Left lobe of liver (tissue), 2 donors: ENCODE measurements around the gene MED26. TPM values are rescaled to one million over a fixed set of nuclear protein-coding genes. Genes with fewer than 3 reads are reported as not detected.

Source experiments
- ATAC-seq: fragments of 200-7000 bp; cut with Tn5 transposase; one replicate; pipeline ENCODE4 v1.9.1; 2020; ENCODE audit warnings: mild to moderate bottlenecking, moderate library complexity
- DNase-seq: peaks from one replicate; pipeline ENCODE4 v3.0.0-alpha.2; 2020; ENCODE audit warnings: low spot score
- total RNA-seq: library from RNA; stranded (reverse); gene quantifications from one replicate; pipeline ENCODE4 v1.2.1, GENCODE V29; 2021
- donor health status: DM: no; HTN: no; CAD: no; lungs with moderate emphysema.
- donor health status: DM: no; HTN: yes; CAD: no.

Gene MED26
- total RNA-seq, 1 donor from 2014 or later: 6.0 TPM

GRCh38 chr19:16591803-16592556 lies 36.0 kb downstream of the MED26 start:
- DNase-seq: no peak
- no peak for ATAC-seq

- DNase-seq (no peak), ATAC-seq (no peak)
These were observed 36.9 kb downstream of the MED26 start for GRCh38 chr19:16590876-16591802.

- no peak for DNase-seq
- ATAC-seq: no peak
These were observed 38.1 kb downstream of the MED26 start for GRCh38 chr19:16589917-16590316.

GRCh38 chr19:16588824-16589577 lies 39.0 kb downstream of the MED26 start:
- DNase-seq (no peak), ATAC-seq (no peak)

- DNase-seq (no peak), ATAC-seq (peak; percentile 7)
These were observed 39.9 kb downstream of the MED26 start for GRCh38 chr19:16587833-16588823.

GRCh38 chr19:16586991-16587832 lies 40.8 kb downstream of the MED26 start:
- no peak for DNase-seq
- ATAC-seq: no peak

GRCh38 chr19:16586477-16586871 lies 41.5 kb downstream of the MED26 start:
- DNase-seq: no peak
- ATAC-seq: no peak

- ATAC-seq: no peak
- no peak for DNase-seq
These were observed 42.1 kb downstream of the MED26 start for GRCh38 chr19:16585808-16586476.

- no peak for ATAC-seq
- DNase-seq: no peak
These were observed 42.8 kb downstream of the MED26 start for GRCh38 chr19:16585094-16585801.

- ATAC-seq: peak; percentile 58
- no peak for DNase-seq
These were observed 43.5 kb downstream of the MED26 start for GRCh38 chr19:16584248-16585093.

GRCh38 chr19:16582486-16583261 lies 45.3 kb downstream of the MED26 start:
- ATAC-seq (no peak), DNase-seq (no peak)

- ATAC-seq: peak; percentile 68
- no peak for DNase-seq
These were observed 46.0 kb downstream of the MED26 start for GRCh38 chr19:16581971-16582343.

GRCh38 chr19:16581145-16581970 lies 46.6 kb downstream of the MED26 start:
- no peak for DNase-seq
- ATAC-seq: no peak

GRCh38 chr19:16579381-16579780 lies 48.6 kb downstream of the MED26 start:
- ATAC-seq (no peak), DNase-seq (no peak)

GRCh38 chr19:16577531-16577985 lies 50.4 kb downstream of the MED26 start:
- DNase-seq (no peak), ATAC-seq (no peak)
